Measurements from ENCODE around the gene GANAB.
A peak's percentile ranks its signal among the peaks of the same experiment; 100 is the strongest.
"Not testable (repeated sequence)": the region's sequence is repeated elsewhere in the genome, so short reads cannot be mapped to it uniquely, and the experiment has no call there.

Gene GANAB

GRCh38 chr11:62645946-62646824 lies at the start of gene GANAB:
Gene GANAB (minus strand): TSS chr11:62646613. CDS start chr11:62646599, 14 bp downstream.
- TF ChIP-seq CTCF (IDR thresholded peaks at IDR 0.05; ENCODE audit: low read depth, low read length), result no peak
- peak within 1 kb of the TSS; percentile 83 to 86 for H3K4me3 ChIP-seq (replicated peaks in 1 of 2; ENCODE audit: low read depth in 2 of 2, low read length in 2 of 2)
- peak; percentile 98 for DNase-seq (ENCODE audit: low read depth in 2 of 2)

GRCh38 chr11:62694455-62695167 lies 48.2 kb upstream of the GANAB start:
- DNase-seq (ENCODE audit: low read depth in 2 of 2), result peak; percentile 91
- no peak overlapping the region for H3K4me3 ChIP-seq (replicated peaks in 1 of 2; ENCODE audit: low read depth in 2 of 2, low read length in 2 of 2)
- peak; percentile 87 for TF ChIP-seq CTCF (IDR thresholded peaks at IDR 0.05; ENCODE audit: low read depth, low read length)

GRCh38 chr11:62693624-62694023 lies 47.2 kb upstream of the GANAB start:
- not testable (repeated sequence) for H3K4me3 ChIP-seq (replicated peaks in 1 of 2; ENCODE audit: low read depth in 2 of 2, low read length in 2 of 2); DNase-seq (ENCODE audit: low read depth in 2 of 2)

GRCh38 chr11:62689421-62690183 lies 43.2 kb upstream of the GANAB start, which contains the start of gene LRRN4CL:
Gene LRRN4CL (minus strand): TSS chr11:62689530. CDS start chr11:62688508, 1,022 bp downstream.
- peak; percentile 85 to 94 for DNase-seq (ENCODE audit: low read depth in 2 of 2)
- no peak for TF ChIP-seq CTCF (IDR thresholded peaks at IDR 0.05; ENCODE audit: low read depth, low read length)
- no peak within 1 kb of the TSS for H3K4me3 ChIP-seq (replicated peaks in 1 of 2; ENCODE audit: low read depth in 2 of 2, low read length in 2 of 2)

GRCh38 chr11:62688491-62688890 lies 42.1 kb upstream of the GANAB start:
- no peak for DNase-seq (ENCODE audit: low read depth in 2 of 2)
- no peak overlapping the region for H3K4me3 ChIP-seq (replicated peaks in 1 of 2; ENCODE audit: low read depth in 2 of 2, low read length in 2 of 2)
- no peak for TF ChIP-seq CTCF (IDR thresholded peaks at IDR 0.05; ENCODE audit: low read depth, low read length)

- DNase-seq (ENCODE audit: low read depth in 2 of 2), result no peak
- no peak overlapping the region for H3K4me3 ChIP-seq (replicated peaks in 1 of 2; ENCODE audit: low read depth in 2 of 2, low read length in 2 of 2)
- no peak for TF ChIP-seq CTCF (IDR thresholded peaks at IDR 0.05; ENCODE audit: low read depth, low read length)
Observed at GRCh38 chr11:62687508-62688396, 41.3 kb upstream of the GANAB start.

All from cardiac fibroblast (primary cell).